GM18499 (cell line): ENCODE measurements around the gene MFAP2.

Source experiments
- ATAC-seq: cut with Tn5 transposase; IDR thresholded peaks from one replicate; pipeline ENCODE4 v1.9.1; 2021; ENCODE audit warnings: moderate number of reproducible peaks; ENCODE audit not compliant: insufficient read depth, unreplicated experiment

The MFAP2 gene

GRCh38 chr1:16981269-16981849 is 939 bp upstream of the MFAP2 start:
- ATAC-seq: no peak

DNA sequence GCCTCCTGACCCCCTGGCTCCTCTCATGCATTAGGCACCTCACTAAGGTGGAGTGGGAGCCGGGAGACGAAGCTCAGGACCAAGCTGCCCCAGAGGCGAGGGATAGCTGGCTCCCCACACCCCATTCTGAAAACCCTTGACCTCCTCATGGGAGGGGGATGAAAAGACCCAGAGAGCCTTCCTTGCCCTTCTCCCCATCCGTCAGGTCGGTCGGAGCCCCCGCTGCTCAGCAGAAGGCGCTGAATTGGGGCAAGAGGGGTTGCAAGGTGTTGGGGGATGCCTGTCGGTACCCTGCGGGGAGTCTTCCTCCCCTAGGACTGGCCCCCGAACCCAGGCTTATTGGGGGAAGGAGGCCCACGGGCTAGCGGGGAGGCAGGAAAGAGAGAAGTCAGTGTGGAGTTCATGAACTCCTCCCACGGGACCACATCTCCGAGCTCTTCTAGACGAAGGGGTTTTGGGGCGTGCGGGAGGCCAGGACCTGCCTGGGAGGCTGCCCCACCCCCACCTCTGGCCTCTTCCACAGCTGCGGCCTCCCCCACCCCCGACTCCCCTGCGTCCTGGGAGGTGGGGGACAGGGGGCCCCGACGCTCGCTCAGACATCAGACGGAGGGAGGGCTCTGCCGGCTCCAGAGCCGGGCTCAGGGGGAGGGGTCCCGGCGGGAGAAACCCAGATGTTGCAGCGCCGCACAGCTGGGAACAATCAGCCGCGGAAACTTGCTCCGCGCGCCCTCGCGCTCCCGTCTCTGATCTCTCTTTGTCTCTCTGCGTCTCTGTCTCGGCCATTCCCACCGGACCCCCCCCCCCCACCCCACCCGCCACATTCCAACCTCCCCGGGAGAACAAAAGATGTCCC is 719 bp downstream of the MFAP2 start:
- ATAC-seq: no peak

- ATAC-seq: no peak
Observed at GRCh38 chr1:16978567-16979474, 1.6 kb downstream of the MFAP2 start.

GRCh38 chr1:16978139-16978538 is 2.3 kb downstream of the MFAP2 start:
- no peak for ATAC-seq

DNA sequence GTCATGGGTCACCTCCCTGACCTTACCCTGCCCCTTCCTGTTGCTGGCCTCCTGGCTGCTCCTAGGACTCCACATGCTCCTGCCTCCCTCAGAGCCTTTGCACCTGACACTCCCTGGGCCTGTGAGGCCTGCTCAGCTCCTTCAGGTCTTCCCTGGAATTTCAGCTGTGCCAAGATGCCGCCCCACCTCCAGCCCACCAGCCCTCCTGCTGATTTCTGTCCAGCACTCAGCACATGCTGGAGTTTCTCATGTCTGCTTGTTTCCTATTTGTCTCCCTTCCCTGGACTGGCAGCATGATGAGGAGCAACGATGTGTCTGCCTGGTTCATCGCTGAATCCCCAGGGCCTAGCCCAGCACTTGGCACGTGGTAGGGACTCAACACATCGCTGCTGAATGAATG is 3.0 kb downstream of the MFAP2 start:
- ATAC-seq: no peak

GRCh38 chr1:16976966-16977365 is 3.5 kb downstream of the MFAP2 start:
- ATAC-seq: no peak

DNA sequence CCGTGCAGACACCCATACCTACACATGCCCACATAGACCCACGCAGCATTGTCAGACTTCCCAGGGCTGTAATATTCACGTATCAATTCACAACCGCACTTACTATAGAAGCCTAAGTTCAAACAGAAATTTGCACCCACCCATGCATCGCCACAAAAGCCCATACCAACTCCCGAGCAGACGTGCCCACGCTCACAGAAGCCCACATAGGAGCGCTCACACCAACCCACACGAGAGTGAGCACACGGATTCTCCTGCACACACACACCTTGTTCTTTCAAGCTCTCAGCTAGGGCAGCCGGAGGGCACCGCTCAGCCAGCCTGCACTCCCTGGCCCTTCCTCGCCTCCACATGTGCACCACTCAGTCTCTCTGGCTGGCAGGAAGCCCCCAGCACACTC is 4.6 kb downstream of the MFAP2 start:
- ATAC-seq: no peak

GRCh38 chr1:16975211-16975610 is 5.2 kb downstream of the MFAP2 start:
- no peak for ATAC-seq

- no peak for ATAC-seq
Observed at GRCh38 chr1:16973215-16973614, 7.2 kb downstream of the MFAP2 start.

- no peak for ATAC-seq
Observed at GRCh38 chr1:16972189-16972895, 8.1 kb downstream of the MFAP2 start.

GRCh38 chr1:16971341-16972188 is 8.9 kb downstream of the MFAP2 start:
- no peak for ATAC-seq

DNA sequence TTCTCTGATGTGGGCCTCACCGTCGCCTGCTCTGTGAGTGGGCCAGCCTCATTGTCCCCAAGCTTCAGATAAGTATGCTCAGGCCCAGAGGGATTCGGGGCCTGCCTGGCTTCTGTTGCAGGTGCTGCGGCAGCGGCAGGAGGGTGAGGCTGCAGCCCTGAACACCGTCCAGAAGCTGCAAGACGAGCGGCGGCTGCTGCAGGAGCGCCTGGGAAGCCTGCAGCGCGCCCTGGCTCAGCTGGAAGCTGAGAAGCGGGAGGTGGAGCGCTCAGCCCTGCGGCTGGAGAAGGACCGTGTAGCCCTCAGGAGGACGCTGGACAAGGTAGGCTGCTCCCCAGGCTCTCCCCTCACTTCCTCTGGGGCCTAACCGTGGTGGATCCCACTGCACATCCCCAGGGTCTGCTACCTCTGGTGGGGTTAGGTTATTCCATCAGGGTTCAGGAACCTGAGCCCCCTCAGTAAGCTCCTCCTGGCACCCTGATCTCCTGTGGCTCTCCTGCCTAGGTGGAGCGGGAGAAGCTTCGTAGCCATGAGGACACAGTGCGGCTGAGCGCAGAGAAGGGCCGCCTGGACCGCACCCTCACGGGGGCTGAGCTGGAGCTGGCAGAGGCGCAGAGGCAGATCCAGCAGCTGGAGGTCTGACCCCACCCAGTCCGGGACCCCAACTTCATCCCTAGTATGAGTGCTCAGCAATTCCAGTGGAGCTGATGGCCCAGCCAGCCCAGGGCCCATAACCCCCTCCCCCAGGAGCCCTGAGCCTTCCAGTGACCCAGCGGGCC is 10.1 kb downstream of the MFAP2 start:
- ATAC-seq: no peak

DNA sequence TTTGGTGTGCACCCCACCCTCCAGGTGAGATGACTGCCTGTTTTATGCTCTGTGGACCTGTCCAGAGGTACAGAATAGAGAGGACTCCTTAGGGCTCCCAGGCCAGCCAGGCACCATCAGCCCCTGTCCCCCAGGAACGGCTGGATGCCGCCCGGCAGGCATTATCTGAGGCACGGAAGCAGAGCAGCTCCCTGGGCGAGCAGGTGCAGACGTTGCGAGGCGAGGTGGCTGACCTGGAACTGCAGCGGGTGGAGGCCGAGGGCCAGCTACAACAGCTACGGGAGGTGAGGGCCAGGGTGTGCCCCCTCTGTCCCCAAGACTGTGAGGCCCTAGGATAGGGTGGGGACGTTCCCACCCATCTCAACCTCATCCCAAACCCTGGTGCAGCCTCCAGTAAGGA is 10.8 kb downstream of the MFAP2 start:
- ATAC-seq: no peak

- ATAC-seq: no peak
Observed at GRCh38 chr1:16969057-16969611, 11.3 kb downstream of the MFAP2 start.

- no peak for ATAC-seq
Observed at GRCh38 chr1:16968372-16968771, 12.0 kb downstream of the MFAP2 start.

- no peak for ATAC-seq
Observed at GRCh38 chr1:16967962-16968361, 12.5 kb downstream of the MFAP2 start.

DNA sequence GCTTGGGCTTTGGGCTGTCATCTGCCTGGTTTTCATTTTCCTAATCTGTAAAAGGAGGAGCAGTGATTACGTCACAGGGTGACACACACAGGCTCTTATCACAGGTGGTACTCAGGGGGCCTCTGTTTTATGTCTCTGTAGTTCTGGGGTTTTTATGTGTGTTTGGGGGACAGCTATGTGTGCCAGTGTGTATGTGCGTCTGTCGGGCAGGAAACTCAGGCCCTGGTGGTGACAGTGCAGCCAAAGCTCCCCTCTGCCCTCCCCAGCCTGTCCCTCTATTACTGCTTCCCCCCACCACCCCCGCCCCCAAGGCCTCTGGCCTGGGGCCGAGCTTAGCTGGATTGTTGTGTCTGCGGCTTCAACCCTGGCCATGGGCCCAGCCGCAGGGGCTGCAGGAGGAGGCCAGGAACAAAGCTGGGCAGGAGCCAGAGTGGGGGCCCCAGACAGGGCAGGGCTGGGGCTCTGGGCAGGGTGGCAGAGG is 13.3 kb downstream of the MFAP2 start:
- no peak for ATAC-seq

- ATAC-seq: no peak
Observed at GRCh38 chr1:16966282-16966681, 14.1 kb downstream of the MFAP2 start.
